HepG2 (cell line): ENCODE results near the gene FGD2. TPM values are rescaled to one million over a fixed set of nuclear protein-coding genes. Genes with fewer than 3 reads are reported as not detected.
A peak's percentile ranks its signal among the peaks of the same experiment; 100 is the strongest.

Source experiments
- CAMTA2 ChIP-seq: sonication (generic); formaldehyde crosslinking; IDR thresholded peaks from 2 replicates; pipeline ENCODE4 v1.4.0; 2020; ENCODE audit warnings: mild to moderate bottlenecking, missing genetic modification reagents, borderline replicate concordance
- CEBPZ ChIP-seq: IDR thresholded peaks from 2 replicates; pipeline ENCODE4 v1.6.1; 2012; ENCODE audit warnings: low read length, improper control_type of control experiment
- FOXK2 ChIP-seq: fragments of 450-650 bp; IDR thresholded peaks from 2 replicates; pipeline ENCODE4 v1.6.1; 2016
- GZF1 ChIP-seq: sonication (generic); formaldehyde crosslinking; IDR thresholded peaks from 2 replicates; pipeline ENCODE4 v1.5.1; 2020; ENCODE audit warnings: mild to moderate bottlenecking, missing genetic modification reagents
- KLF6 ChIP-seq: IDR thresholded peaks from 2 replicates; pipeline ENCODE4 v1.8.0; 2016; ENCODE audit warnings: missing biosample characterization, missing genetic modification reagents
- LCORL ChIP-seq, 2 experiments: fragments of 450-650 bp in 1 of 2; sonication (generic) in 1 of 2; formaldehyde crosslinking in 1 of 2; IDR thresholded peaks; 2 replicates each; pipeline versions ENCODE4 v1.5.0 to v1.6.1; 2017 to 2020; ENCODE audit warnings: antibody characterized with exemption in 1 of 2, missing genetic modification reagents in 1 of 2
- PLRG1 ChIP-seq: fragments of 450-650 bp; conservative IDR thresholded peaks from 2 replicates; pipeline ENCODE4 v1.6.1; 2016
- SMC3 ChIP-seq: IDR thresholded peaks from 2 replicates; pipeline ENCODE4 v1.6.1; 2011; ENCODE audit warnings: low read length, improper control_type of control experiment
- ZBTB33 ChIP-seq: sonication (generic); formaldehyde crosslinking; IDR thresholded peaks from 2 replicates; pipeline ENCODE4 v1.4.0; 2020; ENCODE audit warnings: missing genetic modification reagents
- ZNF354B ChIP-seq: sonication (generic); formaldehyde crosslinking; IDR thresholded peaks from 2 replicates; pipeline ENCODE4 v1.8.0; 2022; ENCODE audit warnings: mild to moderate bottlenecking, missing genetic modification reagents
- polyA plus RNA-seq, 8 experiments: library from polyadenylated mRNA; depleted of rRNA in 3 of 8; stranded (reverse) in 7 of 8; unstranded in 1 of 8; fragments of >200 nt; fragmentation: Illumina TruSeq in 4 of 8; extraction: Trizol in 4 of 8; gene quantifications; 2 replicates each; pipeline versions ENCODE4 v1.2.1 to v1.2.3, GENCODE V29; 2011 to 2016; ENCODE audit warnings: low read depth in 4 of 8, missing spikeins in 1 of 8, mixed read lengths in 1 of 8; ENCODE audit not compliant: insufficient read depth in 1 of 8
- total RNA-seq, 5 experiments: library from RNA; depleted of rRNA; stranded (reverse); fragments of >200 nt; fragmentation: Illumina TruSeq; extraction: Trizol; gene quantifications; 2 replicates each; pipeline ENCODE4 v1.2.3, GENCODE V29; 2016; ENCODE audit warnings: low read depth in 1 of 5
- TF ChIP-seq, protein P1 (sequence below): sonication (generic); formaldehyde crosslinking; IDR thresholded peaks from 2 replicates; pipeline ENCODE4 v1.5.0; 2020; ENCODE audit warnings: missing genetic modification reagents
- TF ChIP-seq, protein P2 (sequence below): sonication (generic); formaldehyde crosslinking; IDR thresholded peaks from 2 replicates; pipeline ENCODE4 v1.5.0; 2020; ENCODE audit warnings: missing genetic modification reagents, mild to moderate bottlenecking, borderline replicate concordance
- TF ChIP-seq, protein P3 (sequence below): IDR thresholded peaks from 2 replicates; pipeline ENCODE4 v1.6.1; 2016; ENCODE audit warnings: low read depth, missing genetic modification reagents, missing compliant biosample characterization
- TF ChIP-seq, protein P4 (sequence below): sonication (generic); formaldehyde crosslinking; IDR thresholded peaks from 2 replicates; pipeline ENCODE4 v1.5.0; 2020; ENCODE audit warnings: missing genetic modification reagents

Gene FGD2
- total and polyA plus RNA-seq, 2 of the 13 experiments (the other 11 are each of a cell fraction or from before 2014, with no cell fraction given): not detected

DNA sequence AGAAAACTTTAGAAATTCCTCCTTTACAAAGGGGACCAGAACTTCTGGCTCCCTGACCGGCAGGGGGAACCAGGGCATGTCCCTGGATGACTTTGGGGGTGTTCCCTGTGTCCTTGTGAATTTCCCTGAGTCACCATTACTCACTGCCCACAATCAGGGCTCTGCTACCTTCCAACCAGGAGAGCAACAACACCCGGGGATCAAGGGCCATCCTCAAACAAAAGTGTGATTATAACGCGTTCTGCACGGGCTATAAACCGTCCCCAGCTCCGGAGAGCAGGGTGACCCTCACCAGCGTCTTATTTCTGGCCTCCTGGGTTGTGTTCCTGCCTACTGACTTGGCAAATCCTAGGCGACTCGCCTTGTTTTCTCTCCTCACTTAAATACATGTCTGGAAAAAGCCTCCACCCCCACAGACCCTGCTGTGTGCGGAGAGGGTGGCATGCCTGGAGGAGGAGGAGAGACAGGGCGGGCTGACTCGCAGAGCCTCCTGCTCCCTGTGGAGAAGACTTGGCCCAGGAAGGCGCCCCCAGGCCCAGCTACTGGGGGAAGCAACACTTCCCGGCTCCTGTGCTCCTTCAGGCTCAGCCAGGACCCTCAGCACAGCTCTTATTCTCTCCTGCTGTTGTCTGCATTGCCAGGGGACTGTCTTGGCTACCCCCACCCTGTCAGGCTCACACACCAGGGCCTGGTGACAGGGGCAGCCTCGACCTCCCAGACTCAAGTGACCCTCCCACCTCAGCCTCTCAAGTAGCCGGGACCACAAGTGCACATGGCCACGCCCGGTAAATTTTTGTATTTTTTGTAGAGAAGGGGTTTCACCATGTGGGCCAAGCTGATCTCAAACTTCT, 54.1 kb downstream of the FGD2 start (continued):
- TF ChIP-seq ZBTB33: peak; percentile 33; the same call in 1 of the 2 replicates
- TF ChIP-seq FOXK2: peak; percentile 87
- TF ChIP-seq, protein P1, sequence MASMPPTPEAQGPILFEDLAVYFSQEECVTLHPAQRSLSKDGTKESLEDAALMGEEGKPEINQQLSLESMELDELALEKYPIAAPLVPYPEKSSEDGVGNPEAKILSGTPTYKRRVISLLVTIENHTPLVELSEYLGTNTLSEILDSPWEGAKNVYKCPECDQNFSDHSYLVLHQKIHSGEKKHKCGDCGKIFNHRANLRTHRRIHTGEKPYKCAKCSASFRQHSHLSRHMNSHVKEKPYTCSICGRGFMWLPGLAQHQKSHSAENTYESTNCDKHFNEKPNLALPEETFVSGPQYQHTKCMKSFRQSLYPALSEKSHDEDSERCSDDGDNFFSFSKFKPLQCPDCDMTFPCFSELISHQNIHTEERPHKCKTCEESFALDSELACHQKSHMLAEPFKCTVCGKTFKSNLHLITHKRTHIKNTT (CRISPR knock-in tag): no peak
- TF ChIP-seq LCORL (IDR thresholded peaks at IDR 0.05): no peak
- peak; percentile 80 for TF ChIP-seq LCORL (CRISPR knock-in tag; IDR thresholded peaks at IDR 0.05)
- TF ChIP-seq, protein P2, sequence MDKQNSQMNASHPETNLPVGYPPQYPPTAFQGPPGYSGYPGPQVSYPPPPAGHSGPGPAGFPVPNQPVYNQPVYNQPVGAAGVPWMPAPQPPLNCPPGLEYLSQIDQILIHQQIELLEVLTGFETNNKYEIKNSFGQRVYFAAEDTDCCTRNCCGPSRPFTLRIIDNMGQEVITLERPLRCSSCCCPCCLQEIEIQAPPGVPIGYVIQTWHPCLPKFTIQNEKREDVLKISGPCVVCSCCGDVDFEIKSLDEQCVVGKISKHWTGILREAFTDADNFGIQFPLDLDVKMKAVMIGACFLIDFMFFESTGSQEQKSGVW: no peak
- no peak for TF ChIP-seq PLRG1
- TF ChIP-seq GZF1: no peak; the same call in 1 of the 2 replicates
- no peak for TF ChIP-seq ZNF354B
- TF ChIP-seq, protein P3, sequence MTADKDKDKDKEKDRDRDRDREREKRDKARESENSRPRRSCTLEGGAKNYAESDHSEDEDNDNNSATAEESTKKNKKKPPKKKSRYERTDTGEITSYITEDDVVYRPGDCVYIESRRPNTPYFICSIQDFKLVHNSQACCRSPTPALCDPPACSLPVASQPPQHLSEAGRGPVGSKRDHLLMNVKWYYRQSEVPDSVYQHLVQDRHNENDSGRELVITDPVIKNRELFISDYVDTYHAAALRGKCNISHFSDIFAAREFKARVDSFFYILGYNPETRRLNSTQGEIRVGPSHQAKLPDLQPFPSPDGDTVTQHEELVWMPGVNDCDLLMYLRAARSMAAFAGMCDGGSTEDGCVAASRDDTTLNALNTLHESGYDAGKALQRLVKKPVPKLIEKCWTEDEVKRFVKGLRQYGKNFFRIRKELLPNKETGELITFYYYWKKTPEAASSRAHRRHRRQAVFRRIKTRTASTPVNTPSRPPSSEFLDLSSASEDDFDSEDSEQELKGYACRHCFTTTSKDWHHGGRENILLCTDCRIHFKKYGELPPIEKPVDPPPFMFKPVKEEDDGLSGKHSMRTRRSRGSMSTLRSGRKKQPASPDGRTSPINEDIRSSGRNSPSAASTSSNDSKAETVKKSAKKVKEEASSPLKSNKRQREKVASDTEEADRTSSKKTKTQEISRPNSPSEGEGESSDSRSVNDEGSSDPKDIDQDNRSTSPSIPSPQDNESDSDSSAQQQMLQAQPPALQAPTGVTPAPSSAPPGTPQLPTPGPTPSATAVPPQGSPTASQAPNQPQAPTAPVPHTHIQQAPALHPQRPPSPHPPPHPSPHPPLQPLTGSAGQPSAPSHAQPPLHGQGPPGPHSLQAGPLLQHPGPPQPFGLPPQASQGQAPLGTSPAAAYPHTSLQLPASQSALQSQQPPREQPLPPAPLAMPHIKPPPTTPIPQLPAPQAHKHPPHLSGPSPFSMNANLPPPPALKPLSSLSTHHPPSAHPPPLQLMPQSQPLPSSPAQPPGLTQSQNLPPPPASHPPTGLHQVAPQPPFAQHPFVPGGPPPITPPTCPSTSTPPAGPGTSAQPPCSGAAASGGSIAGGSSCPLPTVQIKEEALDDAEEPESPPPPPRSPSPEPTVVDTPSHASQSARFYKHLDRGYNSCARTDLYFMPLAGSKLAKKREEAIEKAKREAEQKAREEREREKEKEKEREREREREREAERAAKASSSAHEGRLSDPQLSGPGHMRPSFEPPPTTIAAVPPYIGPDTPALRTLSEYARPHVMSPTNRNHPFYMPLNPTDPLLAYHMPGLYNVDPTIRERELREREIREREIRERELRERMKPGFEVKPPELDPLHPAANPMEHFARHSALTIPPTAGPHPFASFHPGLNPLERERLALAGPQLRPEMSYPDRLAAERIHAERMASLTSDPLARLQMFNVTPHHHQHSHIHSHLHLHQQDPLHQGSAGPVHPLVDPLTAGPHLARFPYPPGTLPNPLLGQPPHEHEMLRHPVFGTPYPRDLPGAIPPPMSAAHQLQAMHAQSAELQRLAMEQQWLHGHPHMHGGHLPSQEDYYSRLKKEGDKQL (CRISPR knock-in tag): peak; percentile 36; the same call in 1 of the 2 replicates
- peak; percentile 99 for TF ChIP-seq SMC3
- no peak for TF ChIP-seq CAMTA2 (CRISPR knock-in tag)
- TF ChIP-seq, protein P4, sequence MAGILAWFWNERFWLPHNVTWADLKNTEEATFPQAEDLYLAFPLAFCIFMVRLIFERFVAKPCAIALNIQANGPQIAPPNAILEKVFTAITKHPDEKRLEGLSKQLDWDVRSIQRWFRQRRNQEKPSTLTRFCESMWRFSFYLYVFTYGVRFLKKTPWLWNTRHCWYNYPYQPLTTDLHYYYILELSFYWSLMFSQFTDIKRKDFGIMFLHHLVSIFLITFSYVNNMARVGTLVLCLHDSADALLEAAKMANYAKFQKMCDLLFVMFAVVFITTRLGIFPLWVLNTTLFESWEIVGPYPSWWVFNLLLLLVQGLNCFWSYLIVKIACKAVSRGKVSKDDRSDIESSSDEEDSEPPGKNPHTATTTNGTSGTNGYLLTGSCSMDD (CRISPR knock-in tag): no peak
- 0 out of 2 replicates have a peak, but pooled peaks have one; percentile 46 for TF ChIP-seq KLF6 (CRISPR knock-in tag)
- no peak for TF ChIP-seq CEBPZ
